ENCODE measurements around the gene NIPSNAP2. TPM values are rescaled to one million over a fixed set of nuclear protein-coding genes. Genes with fewer than 3 reads are reported as not detected.
A peak's percentile ranks its signal among the peaks of the same experiment; 100 is the strongest.
"Not testable (repeated sequence)": the region's sequence is repeated elsewhere in the genome, so short reads cannot be mapped to it uniquely, and the experiment has no call there.

Gene NIPSNAP2
- total RNA-seq, 2 experiments from 2014 or later = 35.9 to 49.9 TPM

DNA sequence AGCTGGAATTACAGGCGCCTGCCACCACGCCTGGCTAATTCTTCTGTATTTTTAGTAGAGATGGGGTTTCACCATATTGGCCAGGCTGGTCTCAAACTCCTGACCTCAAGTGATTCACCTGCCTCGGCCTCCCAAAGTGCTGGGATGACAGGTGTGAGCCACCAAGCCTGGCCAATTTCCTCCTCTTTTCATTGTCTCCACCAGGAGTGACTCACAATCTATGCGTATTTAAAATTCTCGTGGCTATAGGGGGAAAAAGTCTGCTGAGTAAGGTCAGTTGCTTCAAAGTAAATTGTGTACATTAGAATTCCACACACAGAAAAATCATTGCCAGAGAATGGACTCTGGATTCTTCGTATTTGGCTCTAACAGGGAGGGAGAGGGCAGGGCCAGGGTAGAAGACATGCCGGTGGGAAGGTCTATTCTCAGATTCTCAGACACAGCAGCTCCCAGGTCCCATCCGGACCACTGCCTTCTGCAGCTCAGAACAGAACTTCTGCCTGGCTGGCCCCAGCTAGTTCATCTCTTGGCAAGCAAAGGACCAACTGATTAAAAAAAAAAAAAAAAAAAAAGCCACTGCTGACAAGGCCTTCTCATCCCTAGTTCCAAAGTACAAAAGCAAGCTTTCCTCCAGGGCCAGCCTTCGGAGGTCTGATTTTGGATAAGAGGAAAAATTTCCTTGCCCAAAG lies 64.7 kb downstream of the NIPSNAP2 start:
- TF ChIP-seq, protein P1, sequence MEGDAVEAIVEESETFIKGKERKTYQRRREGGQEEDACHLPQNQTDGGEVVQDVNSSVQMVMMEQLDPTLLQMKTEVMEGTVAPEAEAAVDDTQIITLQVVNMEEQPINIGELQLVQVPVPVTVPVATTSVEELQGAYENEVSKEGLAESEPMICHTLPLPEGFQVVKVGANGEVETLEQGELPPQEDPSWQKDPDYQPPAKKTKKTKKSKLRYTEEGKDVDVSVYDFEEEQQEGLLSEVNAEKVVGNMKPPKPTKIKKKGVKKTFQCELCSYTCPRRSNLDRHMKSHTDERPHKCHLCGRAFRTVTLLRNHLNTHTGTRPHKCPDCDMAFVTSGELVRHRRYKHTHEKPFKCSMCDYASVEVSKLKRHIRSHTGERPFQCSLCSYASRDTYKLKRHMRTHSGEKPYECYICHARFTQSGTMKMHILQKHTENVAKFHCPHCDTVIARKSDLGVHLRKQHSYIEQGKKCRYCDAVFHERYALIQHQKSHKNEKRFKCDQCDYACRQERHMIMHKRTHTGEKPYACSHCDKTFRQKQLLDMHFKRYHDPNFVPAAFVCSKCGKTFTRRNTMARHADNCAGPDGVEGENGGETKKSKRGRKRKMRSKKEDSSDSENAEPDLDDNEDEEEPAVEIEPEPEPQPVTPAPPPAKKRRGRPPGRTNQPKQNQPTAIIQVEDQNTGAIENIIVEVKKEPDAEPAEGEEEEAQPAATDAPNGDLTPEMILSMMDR (conservative IDR thresholded peaks at IDR 0.05; ENCODE audit: low read length) = no peak
- no peak for TF ChIP-seq EZH2phosphoT487 (IDR thresholded peaks at IDR 0.05; ENCODE audit: borderline replicate concordance, low read depth, low read length)
- H3K27ac ChIP-seq (ENCODE audit: low read depth, low read length, poor library complexity, severe bottlenecking) = no peak overlapping the region
- peaks cover 71% of the 10 kb centered on the region for H3K36me3 ChIP-seq (ENCODE audit: insufficient read depth, low read length)
- no peaks in the 10 kb centered on the region for H3K9me2 ChIP-seq (ENCODE audit: insufficient read depth, low read length)
- H3K9me3 ChIP-seq (ENCODE audit: low read length) = no peaks in the 10 kb centered on the region
- no peak for DNase-seq (ENCODE audit: low spot score)
- no peak overlapping the region for H3K4me3 ChIP-seq (ENCODE audit: low read depth, low read length, poor library complexity, severe bottlenecking)
- ChIA-PET CTCF (ENCODE audit: unreplicated experiment) (no interaction called here), POLR2A (interaction anchor here (0.6 to 0.8 kb wide), 2 partner anchors 22 to 774 kb away, joined by 3 to 6 read pairs; partner anchors contain the start of genes CCT6A and PSPH)
- no TSS peak for BruUV-seq (replicated peaks)
- H2AFZ ChIP-seq (ENCODE audit: low read length) = no peak overlapping the region
- H3K79me2 ChIP-seq (ENCODE audit: insufficient read depth, low read depth, low read length) = peaks cover 6% of the 10 kb centered on the region; the same call in 1 of the 2 replicates
- H3K4me1 ChIP-seq (ENCODE audit: insufficient read depth, low read length, poor library complexity, severe bottlenecking) = peaks cover 10% of the 10 kb centered on the region
- H4K20me1 ChIP-seq (ENCODE audit: insufficient read depth, low read length) = no peaks in the 10 kb centered on the region
- no peak overlapping the region for H3K4me2 ChIP-seq (ENCODE audit: low read length)
- intact Hi-C loops (cut with micrococcal nuclease; ENCODE audit: unreplicated experiment) = no loop called here

DNA sequence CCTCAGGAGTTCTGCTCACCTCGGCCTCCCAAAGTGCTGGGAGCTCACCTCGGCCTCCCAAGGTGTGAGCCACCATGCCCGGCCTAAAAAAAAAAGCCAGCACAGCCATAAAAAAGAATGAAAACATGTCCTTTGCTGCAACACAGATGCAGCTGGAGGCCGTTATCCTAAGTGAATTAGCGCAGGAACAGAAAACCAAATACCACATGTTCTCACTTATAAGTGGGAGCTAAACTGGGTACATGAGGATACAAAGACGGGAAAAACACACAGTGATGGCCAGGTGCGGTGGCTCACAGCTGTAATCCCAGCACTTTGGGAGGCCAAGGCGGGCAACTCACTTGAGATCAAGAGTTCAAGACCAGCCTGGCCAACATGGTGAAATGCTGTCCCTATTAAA lies 66.0 kb downstream of the NIPSNAP2 start:
- H3K36me3 ChIP-seq (ENCODE audit: insufficient read depth, low read length) = peaks cover 63% of the 10 kb centered on the region
- ChIA-PET POLR2A (interaction anchor here (0.6 to 0.9 kb wide), 4 partner anchors 17 to 1270 kb away, joined by 3 to 7 read pairs (median 4); partner anchors contain the start of gene SUMF2), CTCF (ENCODE audit: unreplicated experiment) (no interaction called here)
- no peaks in the 10 kb centered on the region for H3K9me3 ChIP-seq (ENCODE audit: low read length)
- no TSS peak for BruUV-seq (replicated peaks)
- no peaks in the 10 kb centered on the region for H4K20me1 ChIP-seq (ENCODE audit: insufficient read depth, low read length)
- intact Hi-C loops (cut with micrococcal nuclease; ENCODE audit: unreplicated experiment) = no loop called here
- H3K27ac ChIP-seq (ENCODE audit: low read depth, low read length, poor library complexity, severe bottlenecking) = no peak overlapping the region
- H3K4me2 ChIP-seq (ENCODE audit: low read length) = no peak overlapping the region
- H3K9me2 ChIP-seq (ENCODE audit: insufficient read depth, low read length) = no peaks in the 10 kb centered on the region
- no peak for TF ChIP-seq EZH2phosphoT487 (IDR thresholded peaks at IDR 0.05; ENCODE audit: borderline replicate concordance, low read depth, low read length)
- TF ChIP-seq, protein P1 (conservative IDR thresholded peaks at IDR 0.05; ENCODE audit: low read length) = no peak
- no peak for DNase-seq (ENCODE audit: low spot score)
- no peak overlapping the region for H2AFZ ChIP-seq (ENCODE audit: low read length)
- H3K4me3 ChIP-seq (ENCODE audit: low read depth, low read length, poor library complexity, severe bottlenecking) = no peak overlapping the region
- H3K4me1 ChIP-seq (ENCODE audit: insufficient read depth, low read length, poor library complexity, severe bottlenecking) = peaks cover 10% of the 10 kb centered on the region
- H3K79me2 ChIP-seq (ENCODE audit: insufficient read depth, low read depth, low read length) = peaks cover 6% of the 10 kb centered on the region; the same call in 1 of the 2 replicates

DNA sequence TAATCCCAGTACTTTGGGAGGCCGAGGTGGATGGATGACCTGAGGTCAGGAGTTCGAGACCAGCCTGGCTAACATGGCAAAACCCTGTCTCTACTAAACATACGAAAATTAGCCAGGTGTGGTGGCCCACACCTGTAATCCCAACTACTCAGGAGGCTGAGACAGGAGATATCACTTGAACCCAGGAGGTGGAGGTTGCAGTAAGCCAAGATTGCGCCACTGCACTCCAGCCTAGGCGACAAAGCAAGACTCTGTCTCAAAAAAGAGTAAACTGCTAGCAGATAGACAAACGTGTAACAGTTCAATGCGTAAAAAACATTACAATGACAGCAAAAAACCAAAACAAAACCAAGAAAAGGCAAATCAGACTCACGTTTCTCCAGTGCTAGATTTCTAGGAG lies 67.2 kb downstream of the NIPSNAP2 start:
- intact Hi-C loops (cut with micrococcal nuclease; ENCODE audit: unreplicated experiment); BruUV-seq (replicated peaks); H3K27ac ChIP-seq (ENCODE audit: low read depth, low read length, poor library complexity, severe bottlenecking); H3K4me3 ChIP-seq (ENCODE audit: low read depth, low read length, poor library complexity, severe bottlenecking); H3K4me2 ChIP-seq (ENCODE audit: low read length); H2AFZ ChIP-seq (ENCODE audit: low read length); H3K9me2 ChIP-seq (ENCODE audit: insufficient read depth, low read length); CTCF ChIA-PET (ENCODE audit: unreplicated experiment); H4K20me1 ChIP-seq (ENCODE audit: insufficient read depth, low read length); H3K9me3 ChIP-seq (ENCODE audit: low read length); DNase-seq (ENCODE audit: low spot score); H3K79me2 ChIP-seq (ENCODE audit: insufficient read depth, low read depth, low read length); H3K4me1 ChIP-seq (ENCODE audit: insufficient read depth, low read length, poor library complexity, severe bottlenecking): not testable (repeated sequence)
- H3K36me3 ChIP-seq (ENCODE audit: insufficient read depth, low read length) = peaks cover 52% of the 10 kb centered on the region
- POLR2A ChIA-PET = interaction anchor here (0.9 kb wide), 1 partner anchor 33 kb away, joined by 4 read pairs; the partner anchor contains the start of gene SUMF2

DNA sequence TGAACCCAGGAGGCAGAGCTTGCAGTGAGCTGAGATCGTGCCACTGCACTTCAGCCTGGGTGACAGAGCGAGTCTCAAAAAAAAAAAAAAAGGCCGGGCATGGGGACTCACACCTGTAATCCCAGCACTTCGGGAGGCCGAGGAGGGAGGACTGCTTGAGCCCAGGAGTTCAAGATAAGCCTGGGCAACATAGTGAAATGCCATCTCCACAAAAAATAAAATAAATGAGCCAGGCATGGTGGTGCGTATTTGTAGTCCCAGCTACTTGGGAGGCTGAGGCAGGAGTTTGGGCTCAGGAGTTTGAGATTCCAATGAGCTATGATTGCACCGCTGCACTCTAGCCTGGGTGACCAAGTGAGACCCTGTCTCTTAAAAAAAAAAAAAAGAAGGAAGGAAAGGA lies 68.2 kb downstream of the NIPSNAP2 start:
- CTCF ChIA-PET (ENCODE audit: unreplicated experiment); DNase-seq (ENCODE audit: low spot score); H3K79me2 ChIP-seq (ENCODE audit: insufficient read depth, low read depth, low read length); H4K20me1 ChIP-seq (ENCODE audit: insufficient read depth, low read length); H2AFZ ChIP-seq (ENCODE audit: low read length); H3K27ac ChIP-seq (ENCODE audit: low read depth, low read length, poor library complexity, severe bottlenecking); H3K9me3 ChIP-seq (ENCODE audit: low read length); H3K4me1 ChIP-seq (ENCODE audit: insufficient read depth, low read length, poor library complexity, severe bottlenecking); H3K9me2 ChIP-seq (ENCODE audit: insufficient read depth, low read length); intact Hi-C loops (cut with micrococcal nuclease; ENCODE audit: unreplicated experiment); BruUV-seq (replicated peaks): not testable (repeated sequence)
- H3K36me3 ChIP-seq (ENCODE audit: insufficient read depth, low read length) = peaks cover 43% of the 10 kb centered on the region
- peak overlapping the region; percentile 47; the same call in 1 of the 2 replicates for H3K4me2 ChIP-seq (ENCODE audit: low read length)
- H3K4me3 ChIP-seq (ENCODE audit: low read depth, low read length, poor library complexity, severe bottlenecking) = peak overlapping the region; percentile 43
- POLR2A ChIA-PET = interaction anchor here (0.6 to 2.2 kb wide), 2 partner anchors 19 to 1211 kb away, joined by 3 to 8 read pairs; partner anchors contain the start of gene PSPH
